ENCODE measurements around the gene RXRA.
"Not testable (repeated sequence)": the region's sequence is repeated elsewhere in the genome, so short reads cannot be mapped to it uniquely, and the experiment has no call there.

The RXRA gene

GRCh38 chr9:134307674-134308638, 18.3 kb upstream of the RXRA start:
- no peak for DNase-seq (ENCODE audit: low read depth in 1 of 2, low spot score in 1 of 2)

- not testable (repeated sequence) for DNase-seq (ENCODE audit: low read depth in 1 of 2, low spot score in 1 of 2)
Measured at GRCh38 chr9:134308639-134309220, 17.5 kb upstream of the RXRA start.

- no peak for DNase-seq (ENCODE audit: low read depth in 1 of 2, low spot score in 1 of 2)
Measured at GRCh38 chr9:134313470-134313869, 12.8 kb upstream of the RXRA start.

- DNase-seq (ENCODE audit: low read depth in 1 of 2, low spot score in 1 of 2): no peak
Measured at GRCh38 chr9:134314039-134314949, 12.0 kb upstream of the RXRA start.

- no peak for DNase-seq (ENCODE audit: low read depth in 1 of 2, low spot score in 1 of 2)
Measured at GRCh38 chr9:134314950-134315715, 11.1 kb upstream of the RXRA start.

GRCh38 chr9:134315716-134316448, 10.4 kb upstream of the RXRA start:
- no peak for DNase-seq (ENCODE audit: low read depth in 1 of 2, low spot score in 1 of 2)

GRCh38 chr9:134316449-134317160, 9.7 kb upstream of the RXRA start:
- DNase-seq (ENCODE audit: low read depth in 1 of 2, low spot score in 1 of 2): no peak

GRCh38 chr9:134317400-134317789, 8.9 kb upstream of the RXRA start:
- no peak for DNase-seq (ENCODE audit: low read depth in 1 of 2, low spot score in 1 of 2)

- DNase-seq (ENCODE audit: low read depth in 1 of 2, low spot score in 1 of 2): no peak
Measured at GRCh38 chr9:134317790-134318414, 8.4 kb upstream of the RXRA start.

GRCh38 chr9:134318481-134318891, 7.8 kb upstream of the RXRA start:
- no peak for DNase-seq (ENCODE audit: low read depth in 1 of 2, low spot score in 1 of 2)

- DNase-seq (ENCODE audit: low read depth in 1 of 2, low spot score in 1 of 2): no peak
Measured at GRCh38 chr9:134318941-134319305, 7.3 kb upstream of the RXRA start.

GRCh38 chr9:134319306-134320125, 6.7 kb upstream of the RXRA start:
- DNase-seq (ENCODE audit: low read depth in 1 of 2, low spot score in 1 of 2): no peak

- DNase-seq (ENCODE audit: low read depth in 1 of 2, low spot score in 1 of 2): no peak
Measured at GRCh38 chr9:134320126-134320867, 6.0 kb upstream of the RXRA start.

- no peak for DNase-seq (ENCODE audit: low read depth in 1 of 2, low spot score in 1 of 2)
Measured at GRCh38 chr9:134320868-134321471, 5.3 kb upstream of the RXRA start.

GRCh38 chr9:134321531-134321930, 4.7 kb upstream of the RXRA start:
- no peak for DNase-seq (ENCODE audit: low read depth in 1 of 2, low spot score in 1 of 2)

GRCh38 chr9:134321946-134322741, 4.1 kb upstream of the RXRA start:
- DNase-seq (ENCODE audit: low read depth in 1 of 2, low spot score in 1 of 2): no peak

All from stimulated activated CD4-positive, alpha-beta T cell treated with anti-CD3 and anti-CD28 coated beads, Interleukin-15, amount 100 ng/mL, for 1 hour (primary cell).